ENCODE results near the gene CNOT1. TPM values are rescaled to one million over a fixed set of nuclear protein-coding genes. Genes with fewer than 3 reads are reported as not detected.
"Not testable (repeated sequence)": the region's sequence is repeated elsewhere in the genome, so short reads cannot be mapped to it uniquely, and the experiment has no call there.

Gene CNOT1
- polyA plus RNA-seq, 1 experiment, result 133 TPM

- H3K4me3 ChIP-seq (ENCODE audit: low read depth, low read length), result no peak overlapping the region
- H3K36me3 ChIP-seq (ENCODE audit: control insufficient read depth, insufficient read depth, low read length), result peaks cover 3% of the 10 kb centered on the region
- no peak for TF ChIP-seq CTCF (IDR thresholded peaks at IDR 0.05; ENCODE audit: insufficient read depth, low read depth, low read length)
- no peak for DNase-seq (ENCODE audit: low read depth)
- POLR2A ChIA-PET, result no interaction called here
- CTCF ChIA-PET, result interaction anchor here (1.0 to 1.7 kb wide), 2 partner anchors 153 to 329 kb away, joined by 3 to 4 read pairs; no protein-coding TSS in a partner anchor
- H3K27me3 ChIP-seq (ENCODE audit: control insufficient read depth, insufficient read depth, low read length), result no peaks in the 10 kb centered on the region
Observed at GRCh38 chr16:58665200-58665599, 35.6 kb upstream of the CNOT1 start.

- no peak overlapping the region for H3K4me3 ChIP-seq (ENCODE audit: low read depth, low read length)
- no peaks in the 10 kb centered on the region for H3K36me3 ChIP-seq (ENCODE audit: control insufficient read depth, insufficient read depth, low read length)
- H3K27me3 ChIP-seq (ENCODE audit: control insufficient read depth, insufficient read depth, low read length), result no peaks in the 10 kb centered on the region
- DNase-seq (ENCODE audit: low read depth), result peak; percentile 46
- ChIA-PET POLR2A (no interaction called here), CTCF (interaction anchor here (0.7 to 3.2 kb wide), 20 partner anchors 8 to 327 kb away, joined by 3 to 30 read pairs (median 4); partner anchors contain the start of genes NDRG4, SETD6 and SLC38A7)
- TF ChIP-seq CTCF (IDR thresholded peaks at IDR 0.05; ENCODE audit: insufficient read depth, low read depth, low read length), result peak; percentile 70
Observed at GRCh38 chr16:58661199-58661830, 31.7 kb upstream of the CNOT1 start.

DNA sequence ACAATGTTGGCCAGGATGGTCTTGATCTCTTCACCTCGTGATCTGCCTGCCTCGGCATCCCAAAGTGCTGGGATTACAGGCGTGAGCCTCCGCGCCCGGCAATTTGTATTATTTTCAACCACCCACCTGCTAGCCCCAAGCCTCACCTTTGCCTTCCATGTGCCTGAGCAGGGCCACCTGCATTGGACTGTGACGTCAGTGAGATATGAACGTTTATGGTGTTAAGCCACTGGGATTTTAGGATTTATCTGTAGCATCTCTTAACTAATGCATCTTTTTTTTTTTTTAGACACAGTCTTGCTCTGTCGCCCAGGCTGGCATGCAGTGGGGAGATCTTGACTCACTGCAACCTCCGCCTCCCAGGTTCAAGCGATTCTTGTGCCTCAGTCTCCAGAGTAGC is 30.3 kb upstream of the CNOT1 start:
- H3K4me3 ChIP-seq (ENCODE audit: low read depth, low read length); POLR2A ChIA-PET; H3K36me3 ChIP-seq (ENCODE audit: control insufficient read depth, insufficient read depth, low read length); H3K27me3 ChIP-seq (ENCODE audit: control insufficient read depth, insufficient read depth, low read length); DNase-seq (ENCODE audit: low read depth): not testable (repeated sequence)
- CTCF ChIA-PET, result interaction anchor here (1.0 to 2.9 kb wide), 2 partner anchors 12 to 146 kb away, joined by 3 to 8 read pairs; no protein-coding TSS in a partner anchor

GRCh38 chr16:58658796-58659211 is 29.2 kb upstream of the CNOT1 start:
- CTCF ChIA-PET, result interaction anchor here (0.6 to 2.9 kb wide), 7 partner anchors 13 to 322 kb away, joined by 3 to 8 read pairs (median 4); partner anchors contain the start of gene NDRG4
- no peak for DNase-seq (ENCODE audit: low read depth)

GRCh38 chr16:58656899-58657298 is 27.3 kb upstream of the CNOT1 start:
- CTCF ChIA-PET, result interaction anchor here (1.3 to 2.9 kb wide), 4 partner anchors 143 to 320 kb away, joined by 3 to 8 read pairs (median 6); no protein-coding TSS in a partner anchor
- H3K4me3 ChIP-seq (ENCODE audit: low read depth, low read length), result no peak overlapping the region

More at GRCh38 chr16:58658796-58659211, 29.2 kb upstream of the CNOT1 start:
- POLR2A ChIA-PET, result interaction anchor here (0.5 kb wide), 1 partner anchor 159 kb away, joined by 3 read pairs; the partner anchor contains the start of gene NDRG4
- Histone ChIP-seq H3K4me3 (ENCODE audit: low read depth, low read length) (no peak overlapping the region), H3K36me3 (ENCODE audit: control insufficient read depth, insufficient read depth, low read length) (no peaks in the 10 kb centered on the region), H3K27me3 (ENCODE audit: control insufficient read depth, insufficient read depth, low read length) (no peaks in the 10 kb centered on the region)
- no peak for TF ChIP-seq CTCF (IDR thresholded peaks at IDR 0.05; ENCODE audit: insufficient read depth, low read depth, low read length)

More at GRCh38 chr16:58656899-58657298, 27.3 kb upstream of the CNOT1 start:
- DNase-seq (ENCODE audit: low read depth), result no peak
- TF ChIP-seq CTCF (IDR thresholded peaks at IDR 0.05; ENCODE audit: insufficient read depth, low read depth, low read length), result no peak
- H3K36me3 ChIP-seq (ENCODE audit: control insufficient read depth, insufficient read depth, low read length), result no peaks in the 10 kb centered on the region
- H3K27me3 ChIP-seq (ENCODE audit: control insufficient read depth, insufficient read depth, low read length), result no peaks in the 10 kb centered on the region; the same call in 1 of the 2 replicates
- POLR2A ChIA-PET, result interaction anchor here (0.7 kb wide), 1 partner anchor 21 kb away, joined by 7 read pairs; no protein-coding TSS in a partner anchor
